Activated naive CD8-positive, alpha-beta T cell treated with anti-CD3 and anti-CD28 coated beads, Interleukin-2, amount 50 U/mL, for 16 hours (primary cell): ENCODE results near the gene DIS3L2.
"Not testable (repeated sequence)": the region's sequence is repeated elsewhere in the genome, so short reads cannot be mapped to it uniquely, and the experiment has no call there.

Source experiments
- DNase-seq: peaks from one replicate; pipeline ENCODE4 v3.0.0-alpha.2; 2020; ENCODE audit warnings: low read depth, low spot score

The DIS3L2 gene

DNA sequence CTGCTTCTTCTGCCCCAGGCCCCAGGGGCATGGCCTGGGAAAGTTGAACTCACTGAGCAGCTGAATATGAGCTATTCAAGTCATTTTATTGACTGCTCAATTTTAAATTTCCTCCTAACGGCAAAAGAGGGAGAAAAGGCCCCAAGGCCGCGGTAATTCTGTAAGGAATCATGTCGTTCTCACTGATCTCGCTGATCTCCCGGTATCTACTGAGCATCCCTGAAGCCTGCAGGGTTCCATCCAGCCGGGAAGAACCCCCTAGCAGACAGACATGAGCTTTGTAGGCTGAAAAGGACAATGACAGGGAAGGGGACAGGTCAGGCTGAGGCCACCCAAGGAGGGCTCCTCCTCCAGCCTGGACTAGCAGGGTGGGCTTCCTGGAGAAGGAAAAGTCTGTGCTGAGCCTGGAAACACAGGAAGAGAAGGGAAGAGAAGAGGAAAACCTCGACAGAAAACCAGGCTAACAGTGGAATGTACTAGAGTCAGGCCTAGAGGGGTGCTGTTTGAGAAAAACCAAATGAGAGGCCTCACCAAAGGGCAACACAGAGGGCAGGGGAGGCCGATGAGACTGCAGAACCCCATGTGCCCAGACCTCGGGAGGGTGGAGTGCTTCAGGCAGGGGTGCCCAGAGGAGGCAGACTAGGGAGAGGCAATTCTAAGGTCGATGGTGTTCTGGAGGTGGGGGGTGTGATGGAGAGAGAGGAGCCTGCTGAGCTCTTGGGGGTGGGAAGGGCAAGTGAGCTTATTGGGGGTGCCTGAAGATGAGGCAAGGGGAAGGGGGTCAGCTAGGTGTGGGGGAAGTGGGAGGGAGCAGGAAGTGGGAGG is 32.4 kb upstream of the DIS3L2 start:
- no peak for DNase-seq

DNA sequence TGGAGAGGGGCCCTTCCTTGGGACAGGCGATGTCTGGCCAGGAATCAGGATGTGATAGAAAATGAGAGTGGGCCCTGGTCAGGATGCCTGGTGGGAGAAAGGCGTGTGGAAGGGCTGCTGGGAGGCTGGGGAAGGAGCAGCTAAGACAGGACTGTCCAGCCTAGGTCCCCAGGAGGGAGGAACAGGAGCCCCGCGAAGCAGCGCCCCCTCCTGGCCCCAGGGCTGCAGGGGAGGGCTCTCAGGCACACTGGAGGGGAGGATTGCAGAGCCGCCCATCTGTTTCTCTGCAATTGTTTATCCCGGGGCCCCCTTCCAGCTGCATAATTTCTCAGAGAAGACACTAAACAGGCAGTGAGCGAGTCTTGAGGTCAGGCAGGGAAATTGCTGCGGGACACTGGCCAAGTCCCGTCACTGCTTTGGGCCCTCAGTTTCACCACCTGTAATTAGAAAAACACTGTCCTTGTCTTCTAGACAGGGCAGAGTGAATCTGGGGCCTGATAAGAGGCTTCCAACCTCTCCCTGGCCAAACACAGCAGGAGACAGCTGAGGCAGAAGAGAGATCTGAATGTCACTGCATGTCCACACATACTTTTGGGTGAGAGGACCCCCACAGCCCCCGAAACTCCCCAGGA is 31.4 kb upstream of the DIS3L2 start:
- DNase-seq: no peak

- DNase-seq: no peak
Observed at GRCh38 chr2:231930593-231931281, 30.8 kb upstream of the DIS3L2 start.

- DNase-seq: no peak
Observed at GRCh38 chr2:231931481-231931915, 30.0 kb upstream of the DIS3L2 start.

- no peak for DNase-seq
Observed at GRCh38 chr2:231932711-231932970, 28.9 kb upstream of the DIS3L2 start.

GRCh38 chr2:231932985-231933915 is 28.3 kb upstream of the DIS3L2 start:
- no peak for DNase-seq

DNA sequence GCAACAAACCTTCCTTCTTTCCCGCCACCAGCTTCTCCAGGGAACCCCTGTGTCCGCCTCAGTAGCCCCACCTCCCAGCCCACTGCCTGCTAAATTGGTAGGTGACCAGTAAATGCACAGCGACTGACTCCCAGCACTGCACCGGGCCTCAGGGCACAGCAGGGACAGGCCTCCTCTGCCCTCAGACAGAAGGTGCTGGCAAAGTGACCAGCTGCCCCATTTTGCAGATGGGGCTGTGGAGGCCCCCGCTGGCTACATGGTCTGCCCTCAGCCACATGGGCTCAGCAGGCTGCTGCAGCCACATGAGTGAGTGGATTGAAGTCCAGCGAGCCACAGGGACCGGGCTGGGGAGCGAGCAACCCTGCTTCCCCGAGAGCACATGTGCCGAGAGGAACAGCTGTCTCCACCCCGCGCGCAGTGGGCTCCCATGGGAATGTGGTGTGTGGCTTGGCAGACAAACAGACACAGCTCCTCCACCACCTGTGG is 27.6 kb upstream of the DIS3L2 start:
- no peak for DNase-seq

- no peak for DNase-seq
Observed at GRCh38 chr2:231934441-231935206, 26.9 kb upstream of the DIS3L2 start.

- no peak for DNase-seq
Observed at GRCh38 chr2:231935207-231935524, 26.3 kb upstream of the DIS3L2 start.

DNA sequence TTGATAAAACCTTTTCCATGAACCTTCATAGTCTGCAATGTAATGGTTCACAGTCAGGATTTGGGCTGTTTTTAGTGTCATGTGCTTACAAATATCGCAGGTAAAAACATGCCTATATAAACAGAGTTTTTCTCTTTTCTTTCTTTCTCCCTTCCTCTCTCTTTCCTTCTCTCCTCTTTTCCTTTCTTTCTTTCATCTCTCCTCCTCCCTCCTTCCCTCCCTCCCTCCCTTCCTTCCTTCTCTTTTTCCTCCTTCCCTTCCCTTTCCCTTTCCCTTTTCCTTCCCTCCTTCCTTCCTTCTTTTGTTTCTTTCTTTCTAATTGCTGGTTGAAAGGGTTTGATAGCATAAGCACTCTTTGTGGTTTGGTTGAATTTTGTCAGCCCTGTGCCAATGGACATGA is 25.7 kb upstream of the DIS3L2 start:
- no peak for DNase-seq

- DNase-seq: no peak
Observed at GRCh38 chr2:231936491-231936890, 25.0 kb upstream of the DIS3L2 start.

DNA sequence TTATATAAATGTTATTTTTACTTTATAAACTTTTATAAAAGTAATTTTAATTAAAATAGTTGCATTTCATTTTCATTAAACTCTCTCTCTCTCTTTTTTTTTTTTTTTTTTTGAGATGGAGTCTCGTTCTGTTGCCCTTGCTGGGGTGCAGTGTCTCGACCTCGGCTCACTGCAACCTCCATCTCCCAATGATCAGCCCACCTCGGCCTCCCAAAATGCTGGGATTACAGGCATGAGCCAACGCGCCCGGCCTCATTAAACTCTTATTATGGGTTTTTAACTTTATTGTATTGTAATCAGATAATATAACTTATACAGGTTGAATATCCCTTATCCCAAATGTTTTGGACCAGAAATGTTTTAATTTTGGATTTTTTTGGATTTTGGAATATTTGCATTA is 24.5 kb upstream of the DIS3L2 start:
- no peak for DNase-seq

GRCh38 chr2:231939022-231939421 is 22.5 kb upstream of the DIS3L2 start:
- DNase-seq: no peak

DNA sequence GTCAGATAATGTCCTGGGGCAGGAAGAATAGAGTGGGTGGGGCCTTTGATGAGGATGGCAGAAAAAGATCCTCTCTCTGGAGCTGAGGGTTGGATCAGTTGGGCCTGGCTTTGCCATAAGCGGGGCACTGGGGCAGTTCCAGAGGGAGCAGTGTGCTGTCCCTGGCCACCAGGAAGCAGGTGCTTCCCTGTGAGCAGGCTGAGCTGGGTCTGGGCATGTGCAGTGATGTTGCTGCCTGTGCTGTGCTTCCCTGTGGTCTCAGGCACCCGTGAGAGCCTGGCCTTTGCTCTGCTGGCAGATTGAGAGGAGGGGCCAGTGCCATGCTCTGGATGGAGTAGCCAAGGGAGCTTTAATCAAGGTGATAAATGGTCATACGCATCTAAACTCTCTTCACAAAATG is 20.7 kb upstream of the DIS3L2 start:
- no peak for DNase-seq

DNA sequence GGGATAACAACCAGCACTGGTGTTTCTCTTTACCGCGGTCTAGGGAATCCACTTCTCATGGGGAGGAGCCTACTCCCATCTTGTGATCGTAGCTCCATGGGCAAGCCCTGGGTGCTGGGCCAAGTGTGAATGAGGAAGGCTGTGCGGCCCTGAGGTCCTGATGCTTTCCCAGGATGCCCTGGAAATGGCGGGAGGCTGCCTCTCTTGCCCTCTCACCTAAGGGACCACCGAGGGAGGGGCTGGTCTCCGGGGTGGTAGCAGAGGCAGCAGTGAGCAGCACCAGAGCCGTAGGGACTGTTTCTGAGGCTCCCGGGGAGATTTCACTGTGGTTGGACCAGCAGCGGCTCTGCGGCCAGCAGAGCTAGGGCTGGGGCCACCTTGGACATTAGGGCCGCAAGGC is 19.8 kb upstream of the DIS3L2 start:
- DNase-seq: no peak

DNA sequence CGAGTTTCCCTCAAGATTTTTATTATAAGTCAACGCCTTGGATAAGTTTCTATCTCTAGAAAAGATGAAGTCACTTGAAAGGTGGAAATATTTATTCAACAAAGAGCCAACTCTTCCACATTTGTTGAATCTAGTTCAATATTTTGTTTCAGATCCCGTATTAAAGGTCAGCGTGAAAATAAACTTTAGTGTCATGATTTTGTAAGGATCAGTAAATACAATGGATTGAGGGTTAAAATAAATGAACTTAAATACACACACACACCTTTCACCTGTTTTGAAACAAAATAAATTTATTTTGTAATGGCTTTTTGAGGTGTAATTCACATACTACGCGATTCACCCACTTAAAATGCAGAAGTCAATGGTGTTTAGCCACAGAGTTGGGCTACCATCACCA is 19.3 kb upstream of the DIS3L2 start:
- DNase-seq: no peak

GRCh38 chr2:231946241-231946814 is 15.2 kb upstream of the DIS3L2 start:
- no peak for DNase-seq

GRCh38 chr2:231947112-231947511 is 14.4 kb upstream of the DIS3L2 start:
- not testable (repeated sequence) for DNase-seq

DNA sequence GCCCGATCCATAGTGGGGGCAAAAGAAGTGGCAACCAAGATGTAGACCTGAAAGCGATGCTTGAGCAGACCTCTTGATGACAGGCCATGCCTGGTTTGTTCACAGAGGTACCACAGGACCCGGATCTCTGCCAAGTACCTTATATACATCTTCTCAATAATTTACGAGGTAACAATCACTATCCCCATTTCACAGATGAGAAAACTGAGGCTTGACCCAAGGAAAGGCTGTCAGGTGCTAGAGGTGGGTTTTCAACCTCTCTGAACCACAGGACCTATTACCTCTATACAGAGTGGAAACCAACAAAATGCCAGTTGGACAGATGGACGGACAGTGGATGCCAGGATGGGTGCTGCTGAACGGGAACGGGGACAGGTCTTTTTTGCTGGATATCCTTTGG is 13.8 kb upstream of the DIS3L2 start:
- DNase-seq: no peak

DNA sequence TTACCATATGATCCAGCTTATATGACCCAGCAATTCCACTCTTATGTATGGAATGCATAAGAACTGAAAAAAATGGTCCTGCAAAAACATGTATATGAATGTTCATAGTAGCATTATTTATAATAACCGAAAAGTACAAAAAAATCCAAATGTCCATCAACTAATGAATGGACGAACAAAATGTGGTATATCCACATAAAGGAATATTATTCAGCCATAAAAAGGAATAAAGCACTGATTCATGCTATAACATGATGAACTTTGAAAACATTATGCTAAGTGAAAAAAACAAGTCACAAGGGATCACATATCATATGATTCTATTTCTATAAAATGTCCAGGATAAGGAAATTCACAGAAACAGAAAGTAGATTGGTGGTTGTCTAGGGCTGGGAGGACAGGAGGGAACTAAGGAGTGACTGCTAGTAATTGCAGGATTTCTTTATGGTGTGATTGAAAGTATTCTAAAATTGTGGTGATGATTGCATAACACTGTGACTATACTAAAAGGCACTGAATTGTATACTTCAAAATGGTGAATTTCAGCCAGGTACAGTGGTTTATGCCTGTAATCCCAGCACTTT is 10.0 kb upstream of the DIS3L2 start:
- DNase-seq: no peak
